H1 (cell line): ENCODE measurements around the gene RECK. TPM values are rescaled to one million over a fixed set of nuclear protein-coding genes. Genes with fewer than 3 reads are reported as not detected.
A peak's percentile ranks its signal among the peaks of the same experiment; 100 is the strongest.

Experiments used
- CTCF ChIA-PET: fragments of 300-600 bp; sonication (Branson Sonifier 250); formaldehyde crosslinking; loops from one replicate; lab custom pipeline; 2021; ENCODE audit not compliant: partially characterized antibody; lab: Charles Lee
- POLR2A ChIA-PET: fragments of 300-600 bp; sonication (Branson Sonifier 250); formaldehyde crosslinking; loops from one replicate; lab custom pipeline; 2021; ENCODE audit warnings: inconsistent platforms; ENCODE audit not compliant: partially characterized antibody; lab: Charles Lee
- DNase-seq, 2 experiments: peaks; one replicate each; pipeline versions ENCODE4 v3.0.0 to v3.0.0-alpha.2; 2010 to 2022; ENCODE audit warnings: low spot score in 2 of 2, low read depth in 1 of 2, mixed read lengths in 1 of 2
- FAIRE-seq: peaks from 2 replicates; lab custom pipeline; 2011; peaks lifted over from hg19 to GRCh38; lab: Jason Lieb, UNC
- H2AFZ ChIP-seq: 2 replicates; pipeline ENCODE4 v1.8.1; 2012; ENCODE audit warnings: low read length, inconsistent platforms
- H2AK5ac ChIP-seq: 2 replicates; pipeline ENCODE4 v1.6.1; 2013; ENCODE audit warnings: low read depth, low read length
- H2BK120ac ChIP-seq: replicated peaks from 2 replicates; pipeline ENCODE3; 2013; ENCODE audit warnings: low read depth, low read length, inconsistent platforms
- H2BK12ac ChIP-seq: 2 replicates; pipeline ENCODE4 v1.6.1; 2013; ENCODE audit warnings: low read depth, low read length
- H2BK15ac ChIP-seq: 2 replicates; pipeline ENCODE4 v1.6.1; 2013; ENCODE audit warnings: low read length
- H2BK20ac ChIP-seq: 2 replicates; pipeline ENCODE4 v1.6.1; 2013; ENCODE audit warnings: low read length
- H2BK5ac ChIP-seq: 2 replicates; pipeline ENCODE4 v1.6.1; 2013; ENCODE audit warnings: low read depth, low read length
- H3K14ac ChIP-seq: 2 replicates; pipeline ENCODE4 v1.6.1; 2013; ENCODE audit warnings: inconsistent platforms; ENCODE audit not compliant: insufficient read length
- H3K18ac ChIP-seq: 2 replicates; pipeline ENCODE4 v1.6.1; 2013; ENCODE audit warnings: low read length; ENCODE audit errors: extremely low read depth
- H3K23ac ChIP-seq: 2 replicates; pipeline ENCODE4 v1.6.1; 2013; ENCODE audit warnings: inconsistent platforms; ENCODE audit not compliant: insufficient read length
- H3K23me2 ChIP-seq: 2 replicates; pipeline ENCODE4 v1.6.1; 2013; ENCODE audit warnings: low read depth, low read length
- H3K27ac ChIP-seq: 2 replicates; pipeline ENCODE4 v1.6.1; 2011; ENCODE audit warnings: low read depth, low read length, inconsistent platforms
- H3K27me3 ChIP-seq, 4 experiments: replicated peaks in 1 of 4; 1 replicate in 1 of 4; 2 replicates in 3 of 4; pipeline versions ENCODE4 v1.6.1 to v1.8.1; 2011 to 2013; ENCODE audit warnings: low read length in 3 of 4, mild to moderate bottlenecking in 3 of 4, inconsistent platforms in 2 of 4, mixed read lengths in 2 of 4, moderate library complexity in 1 of 4; ENCODE audit not compliant: control insufficient read depth in 3 of 4, insufficient read depth in 3 of 4; ENCODE audit errors: extremely low read depth in 1 of 4
- H3K36me3 ChIP-seq, 4 experiments: 2 replicates each; pipeline versions ENCODE4 v1.6.1 to v1.8.1; 2011 to 2013; ENCODE audit warnings: mild to moderate bottlenecking in 4 of 4, low read length in 3 of 4, moderate library complexity in 2 of 4, control low read depth in 1 of 4, inconsistent platforms in 1 of 4; ENCODE audit not compliant: insufficient read depth in 4 of 4, control insufficient read depth in 2 of 4
- H3K4ac ChIP-seq: replicated peaks from 2 replicates; pipeline ENCODE3; 2013; ENCODE audit warnings: low read length, low read depth, mixed read lengths, inconsistent platforms; ENCODE audit not compliant: insufficient read length
- H3K4me1 ChIP-seq, 4 experiments: replicated peaks in 1 of 4; 1 replicate in 1 of 4; 2 replicates in 3 of 4; pipeline versions ENCODE4 v1.6.1 to v1.8.1; 2011 to 2013; ENCODE audit warnings: low read length in 3 of 4, inconsistent platforms in 2 of 4, mixed read lengths in 1 of 4; ENCODE audit not compliant: insufficient read depth in 4 of 4, control insufficient read depth in 3 of 4
- H3K4me2 ChIP-seq, 2 experiments: 2 replicates each; pipeline versions ENCODE4 v1.6.1 to v1.8.1; 2011 to 2013; ENCODE audit warnings: low read depth in 2 of 2, low read length in 2 of 2, control low read depth in 1 of 2, inconsistent platforms in 1 of 2, mild to moderate bottlenecking in 1 of 2; ENCODE audit not compliant: insufficient read depth in 1 of 2
- H3K4me3 ChIP-seq, 4 experiments: fragments of 200-600, 300-600 bp in 1 of 4; sonication (generic), shearing (Covaris generic), sonication (Bioruptor Twin) in 1 of 4; 2 replicates each; pipeline versions ENCODE4 v1.5.1 to v1.8.1; 2011 to 2016; ENCODE audit warnings: low read length in 4 of 4, low read depth in 3 of 4, control low read depth in 2 of 4, inconsistent platforms in 2 of 4, mild to moderate bottlenecking in 2 of 4, mixed read lengths in 1 of 4, moderate library complexity in 1 of 4; ENCODE audit not compliant: insufficient read depth in 2 of 4; ENCODE audit errors: extremely low read depth in 1 of 4
- H3K56ac ChIP-seq: replicated peaks from 2 replicates; pipeline ENCODE3; 2013; ENCODE audit warnings: low read depth, mild to moderate bottlenecking, mixed read lengths, low read length, inconsistent platforms; ENCODE audit not compliant: insufficient read length
- H3K79me1 ChIP-seq: 2 replicates; pipeline ENCODE4 v1.6.1; 2013; ENCODE audit warnings: low read depth, low read length, control low read depth
- H3K79me2 ChIP-seq, 2 experiments: 2 replicates each; pipeline versions ENCODE4 v1.6.1 to v1.8.1; 2012 to 2013; ENCODE audit warnings: low read length in 2 of 2, mild to moderate bottlenecking in 2 of 2, inconsistent platforms in 1 of 2; ENCODE audit not compliant: insufficient read depth in 2 of 2, control insufficient read depth in 1 of 2
- H3K9ac ChIP-seq, 4 experiments: replicated peaks in 1 of 4; 1 replicate in 1 of 4; 2 replicates in 3 of 4; pipeline versions ENCODE4 v1.6.1 to v1.8.1; 2011 to 2013; ENCODE audit warnings: low read depth in 3 of 4, low read length in 3 of 4, control low read depth in 2 of 4, mild to moderate bottlenecking in 2 of 4, moderate library complexity in 2 of 4, inconsistent platforms in 1 of 4; ENCODE audit errors: extremely low read depth in 1 of 4
- H3K9me3 ChIP-seq, 2 experiments: 2 replicates each; pipeline versions ENCODE4 v1.6.1 to v1.8.1; 2012 to 2013; ENCODE audit warnings: mild to moderate bottlenecking in 2 of 2, moderate library complexity in 2 of 2, control low read depth in 1 of 2, inconsistent platforms in 1 of 2, low read depth in 1 of 2, low read length in 1 of 2, mixed read lengths in 1 of 2; ENCODE audit not compliant: insufficient read depth in 2 of 2
- H4K20me1 ChIP-seq, 2 experiments: replicated peaks in 1 of 2; 2 replicates each; pipeline versions ENCODE3 to v1.8.1; 2011 to 2013; ENCODE audit warnings: inconsistent platforms in 2 of 2, low read length in 2 of 2, mild to moderate bottlenecking in 1 of 2; ENCODE audit not compliant: insufficient read depth in 2 of 2, control insufficient read depth in 1 of 2
- H4K5ac ChIP-seq: 2 replicates; pipeline ENCODE4 v1.6.1; 2013; ENCODE audit warnings: low read length, low read depth, mixed read lengths, inconsistent platforms; ENCODE audit not compliant: insufficient read length
- H4K8ac ChIP-seq: 2 replicates; pipeline ENCODE4 v1.8.0; 2013; ENCODE audit warnings: mild to moderate bottlenecking, moderate library complexity, low read length, inconsistent platforms; ENCODE audit not compliant: insufficient read depth; ENCODE audit errors: extremely low read depth
- H4K91ac ChIP-seq: replicated peaks from 2 replicates; pipeline ENCODE3; 2013; ENCODE audit warnings: low read length, mixed read lengths, inconsistent platforms; ENCODE audit not compliant: insufficient read length
- CHD1 ChIP-seq: IDR thresholded peaks from 2 replicates; pipeline ENCODE4 v1.6.1; 2012; ENCODE audit warnings: low read depth, low read length, improper control_type of control experiment
- EZH2 ChIP-seq: fragments of 200-600 bp; sonication (generic); IDR thresholded peaks from 2 replicates; pipeline ENCODE4 v1.7.1; 2012; ENCODE audit warnings: low read depth, mild to moderate bottlenecking, moderate library complexity, low read length, inconsistent platforms; ENCODE audit not compliant: severe bottlenecking
- KDM4A ChIP-seq: IDR thresholded peaks from one replicate; pipeline ENCODE4 v1.7.1; 2012; ENCODE audit warnings: low read depth, mild to moderate bottlenecking, moderate library complexity, low read length, inconsistent platforms; ENCODE audit not compliant: severe bottlenecking
- PHF8 ChIP-seq: fragments of 200-600 bp; sonication (generic); conservative IDR thresholded peaks from 2 replicates; pipeline ENCODE4 v1.7.1; 2012; ENCODE audit warnings: low read depth, mild to moderate bottlenecking, inconsistent platforms, low read length, moderate library complexity
- POLR2AphosphoS5 ChIP-seq: IDR thresholded peaks from 2 replicates; pipeline ENCODE4 v1.6.1; 2011; ENCODE audit warnings: low read depth, low read length
- RXRA ChIP-seq: IDR thresholded peaks from 2 replicates; pipeline ENCODE4 v1.6.1; 2011; ENCODE audit warnings: low read depth, mild to moderate bottlenecking, low read length, moderate library complexity; ENCODE audit not compliant: insufficient read depth
- SAP30 ChIP-seq: fragments of 300-600 bp; sonication (generic); IDR thresholded peaks from 2 replicates; pipeline ENCODE4 v1.7.1; 2012; ENCODE audit warnings: low read length, moderate library complexity, mild to moderate bottlenecking, inconsistent platforms; ENCODE audit not compliant: insufficient read depth, insufficient replicate concordance
- SRF ChIP-seq: IDR thresholded peaks from 2 replicates; pipeline ENCODE4 v1.6.1; 2011; ENCODE audit warnings: mild to moderate bottlenecking, low read depth, low read length, moderate library complexity
- YY1 ChIP-seq: IDR thresholded peaks from 2 replicates; pipeline ENCODE4 v1.6.1; 2011; ENCODE audit warnings: low read depth, mild to moderate bottlenecking, low read length
- WGBS, 2 experiments: shearing (Covaris generic) in 1 of 2; methylation state at CpG; one replicate each; pipeline versions ENCODE4 v1.1.6 to v1.1.7; 2013 to 2015; ENCODE audit warnings: low lambda C conversion rate in 2 of 2, mixed read lengths in 2 of 2, inconsistent platforms in 1 of 2, low coverage in 1 of 2, missing lambda C conversion rate in 1 of 2; ENCODE audit not compliant: insufficient replicate concordance in 2 of 2, insufficient coverage in 1 of 2, insufficient read length in 1 of 2; ENCODE audit errors: extremely low coverage in 1 of 2, missing lambda C conversion rate in 1 of 2; 5-methylcytosine and 5-hydroxymethylcytosine counted together
- polyA plus RNA-seq, 7 experiments: library from polyadenylated mRNA; depleted of rRNA in 3 of 7; stranded (reverse) in 5 of 7; unstranded in 2 of 7; fragments of >200 nt in 5 of 7; fragments of 200-250 nt in 2 of 7; gene quantifications; 1 replicate in 5 of 7; 2 replicates in 1 of 7; 4 replicates in 1 of 7; pipeline versions ENCODE4 v1.2.1 to v1.2.3, GENCODE V29; 2011 to 2013; ENCODE audit warnings: missing spikeins in 2 of 7, mixed read lengths in 2 of 7
- total RNA-seq: library from RNA; stranded (reverse); fragmentation: NEBNext Ultra II Directional; extraction: Animal tissue kit (Norgen Biotek cat#: 25700); gene quantifications from 2 replicates; pipeline ENCODE4 v1.2.1, GENCODE V29; 2021
- TF ChIP-seq, protein P1 (sequence below): IDR thresholded peaks from 2 replicates; pipeline ENCODE4 v1.6.1; 2011; ENCODE audit warnings: low read length, improper control_type of control experiment

The RECK gene
- total and polyA plus RNA-seq, 2 of the 8 experiments (the other 6 are each of a cell fraction or from before 2014, with no cell fraction given): 5.4 to 9.8 TPM

DNA sequence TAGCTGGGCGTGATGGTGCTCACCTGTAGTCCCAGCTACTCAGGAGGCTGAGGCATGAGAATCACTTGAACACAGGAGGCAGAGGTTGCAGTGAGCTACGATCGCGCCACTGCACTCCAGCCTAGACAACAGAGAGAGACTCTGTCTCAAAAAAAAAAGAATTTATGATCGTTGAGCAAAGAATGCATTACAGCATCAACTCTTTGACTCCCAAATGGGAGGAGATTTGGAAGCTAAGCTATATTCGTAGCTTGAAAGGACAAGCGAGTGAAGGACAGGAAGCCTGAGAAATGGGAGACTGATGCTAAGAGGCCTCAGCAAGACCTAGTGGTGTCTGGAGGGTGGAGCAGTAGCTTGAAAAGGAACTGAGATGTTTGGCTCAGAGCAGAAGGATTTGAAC is 122.2 kb downstream of the RECK start:
- no peak overlapping the region for H2BK12ac ChIP-seq
- CTCF ChIA-PET: interaction anchor here (0.6 kb wide), 1 partner anchor 215 kb away, joined by 5 read pairs; no protein-coding TSS in a partner anchor
- FAIRE-seq: no peak
- TF ChIP-seq, protein P1, sequence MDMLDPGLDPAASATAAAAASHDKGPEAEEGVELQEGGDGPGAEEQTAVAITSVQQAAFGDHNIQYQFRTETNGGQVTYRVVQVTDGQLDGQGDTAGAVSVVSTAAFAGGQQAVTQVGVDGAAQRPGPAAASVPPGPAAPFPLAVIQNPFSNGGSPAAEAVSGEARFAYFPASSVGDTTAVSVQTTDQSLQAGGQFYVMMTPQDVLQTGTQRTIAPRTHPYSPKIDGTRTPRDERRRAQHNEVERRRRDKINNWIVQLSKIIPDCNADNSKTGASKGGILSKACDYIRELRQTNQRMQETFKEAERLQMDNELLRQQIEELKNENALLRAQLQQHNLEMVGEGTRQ: no peak
- TF ChIP-seq SAP30 (no peak), SRF (no peak), YY1 (no peak), RXRA (no peak), CHD1 (no peak), KDM4A (no peak), PHF8 (no peak), EZH2 (no peak), POLR2AphosphoS5 (no peak)
- no peak overlapping the region for H3K9ac ChIP-seq
- H2AFZ ChIP-seq: no peak overlapping the region
- no peak overlapping the region for H2BK15ac ChIP-seq
- H3K79me1 ChIP-seq: no peaks in the 10 kb centered on the region
- H3K9me3 ChIP-seq: peaks cover 6 to 8% of the 10 kb centered on the region in 2 experiments
- H3K14ac ChIP-seq: no peak overlapping the region
- peaks cover 0 to 4% (median 0%) of the 10 kb centered on the region in 4 experiments; a peak in 1 of 8 replicates for H3K36me3 ChIP-seq
- H3K18ac ChIP-seq: no peak overlapping the region
- DNase-seq: no peak
- H2BK120ac ChIP-seq: no peak overlapping the region
- H3K79me2 ChIP-seq: no peaks in the 10 kb centered on the region
- H3K27ac ChIP-seq: no peak overlapping the region
- no peaks in the 10 kb centered on the region for H3K23me2 ChIP-seq
- POLR2A ChIA-PET: interaction anchor here (1.9 to 2.9 kb wide), 2 partner anchors 8 to 32 kb away, joined by 4 to 7 read pairs; partner anchors contain the start of gene CLTA
- WGBS, 2 experiments: 98% methylated on average over 7 of the region's 7 CpGs; no CpG with 5 or more reads in 1 of the 2 experiments
- no peak overlapping the region for H3K4me3 ChIP-seq
- peaks cover 11 to 17% (median 14%) of the 10 kb centered on the region in 4 experiments for H3K4me1 ChIP-seq
- no peak overlapping the region for H4K5ac ChIP-seq
- H3K56ac ChIP-seq: no peak overlapping the region
- no peak overlapping the region for H3K4ac ChIP-seq
- H3K27me3 ChIP-seq: no peaks in the 10 kb centered on the region
- no peaks in the 10 kb centered on the region for H4K20me1 ChIP-seq
- H2BK20ac ChIP-seq: 0 out of 2 replicates have a peak overlapping the region, but pooled peaks have one; percentile 15
- no peak overlapping the region for H4K91ac ChIP-seq
- H2AK5ac ChIP-seq: no peak overlapping the region
- H3K4me2 ChIP-seq: no peak overlapping the region
- H3K23ac ChIP-seq: no peak overlapping the region
- H4K8ac ChIP-seq: no peak overlapping the region
- no peak overlapping the region for H2BK5ac ChIP-seq
